Measurements from ENCODE around the gene EMC8.

EMC8 gene

DNA sequence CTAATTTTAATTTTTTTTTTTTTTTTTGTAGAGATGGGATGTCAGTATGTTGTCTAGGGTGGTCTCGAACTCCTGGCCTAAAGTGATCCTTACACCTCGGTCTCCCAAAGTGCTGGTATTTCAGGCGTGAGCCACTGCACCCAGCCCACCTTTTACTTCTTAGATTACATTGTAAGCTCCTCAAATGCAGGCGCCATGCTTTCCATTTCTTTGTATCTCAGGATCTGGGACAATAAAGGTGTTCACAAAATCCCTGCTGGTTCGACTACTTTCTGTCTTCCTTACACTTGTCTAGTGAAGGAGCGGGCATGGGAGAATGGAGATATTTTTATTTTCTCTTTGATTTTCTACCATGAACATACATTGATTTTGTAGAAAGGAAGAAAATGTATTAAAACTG is 25.2 kb downstream of the EMC8 start:
- Histone ChIP-seq H3K9me3 (ENCODE audit: insufficient read depth, low read depth, low read length) (peaks cover 2% of the 10 kb centered on the region), H3K23ac (ENCODE audit: low read length) (no peak overlapping the region), H3K4me3 (ENCODE audit: low read depth, low read length) (no peak overlapping the region), H3K27ac (ENCODE audit: low read depth, low read length) (no peak overlapping the region), H3K27me3 (ENCODE audit: insufficient read depth, low read length) (no peaks in the 10 kb centered on the region), H2BK5ac (ENCODE audit: low read depth, low read length, poor library complexity) (no peak overlapping the region), H3K9ac (ENCODE audit: low read length) (no peak overlapping the region), H2AK5ac (ENCODE audit: low read length) (no peak overlapping the region), H3K14ac (ENCODE audit: low read length) (no peak overlapping the region), H3K18ac (ENCODE audit: low read length) (no peak overlapping the region), H3K4ac (ENCODE audit: low read depth, low read length) (no peak overlapping the region), H4K12ac (ENCODE audit: low read depth, low read length) (no peak overlapping the region), H2BK120ac (ENCODE audit: insufficient read depth, low read length, poor library complexity) (no peak overlapping the region), H2BK12ac (ENCODE audit: low read length) (no peak overlapping the region), H3K79me1 (ENCODE audit: low read length) (no peaks in the 10 kb centered on the region), H3K79me2 (ENCODE audit: control insufficient read depth, insufficient read depth, low read length, poor library complexity) (no peaks in the 10 kb centered on the region), H3K4me2 (ENCODE audit: low read length) (no peak overlapping the region), H3K36me3 (ENCODE audit: control insufficient read depth in 1 of 2, insufficient read depth in 2 of 2, low read length in 2 of 2) (peaks cover 13 to 18% of the 10 kb centered on the region in 2 experiments), H3K4me1 (ENCODE audit: control insufficient read depth in 1 of 2, insufficient read depth in 2 of 2, low read length in 2 of 2) (no peaks in the 10 kb centered on the region), H4K8ac (ENCODE audit: low read depth, low read length) (no peak overlapping the region), H2AFZ (ENCODE audit: insufficient read depth, low read length, poor library complexity) (no peak overlapping the region), H4K91ac (ENCODE audit: low read depth, low read length) (no peak overlapping the region)
- DNase-seq, result peak; percentile 55 to 77
- no CpG with 5 or more reads among the region's 6 CpGs for WGBS (ENCODE audit: extremely low coverage, insufficient coverage, insufficient read length)

DNA sequence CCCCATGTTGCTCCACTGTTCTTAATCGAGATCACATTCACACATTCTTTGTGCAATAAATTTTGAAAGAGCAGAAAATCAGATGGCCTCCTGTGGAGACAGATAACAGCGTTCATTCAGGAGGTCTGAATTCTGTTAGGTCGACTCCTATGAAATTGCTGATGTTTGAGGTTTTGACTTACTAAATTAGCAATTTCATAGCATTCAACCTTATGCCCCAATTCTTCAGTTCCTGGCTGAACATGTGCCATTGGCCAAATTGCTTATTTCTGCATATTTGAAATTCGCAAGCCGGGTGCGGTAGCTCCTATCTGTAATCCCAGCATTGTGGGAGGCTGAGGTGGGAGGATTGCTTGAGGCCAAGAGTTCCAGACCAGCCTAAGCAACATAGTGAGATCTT is 26.3 kb downstream of the EMC8 start:
- Histone ChIP-seq H2AFZ (ENCODE audit: insufficient read depth, low read length, poor library complexity) (no peak overlapping the region), H3K79me1 (ENCODE audit: low read length) (no peaks in the 10 kb centered on the region), H3K4me3 (ENCODE audit: low read depth, low read length) (no peak overlapping the region), H3K27me3 (ENCODE audit: insufficient read depth, low read length) (no peaks in the 10 kb centered on the region), H3K4me2 (ENCODE audit: low read length) (no peak overlapping the region), H2BK12ac (ENCODE audit: low read length) (no peak overlapping the region), H2BK120ac (ENCODE audit: insufficient read depth, low read length, poor library complexity) (no peak overlapping the region), H3K14ac (ENCODE audit: low read length) (no peak overlapping the region), H2AK5ac (ENCODE audit: low read length) (no peak overlapping the region), H3K9ac (ENCODE audit: low read length) (no peak overlapping the region), H3K18ac (ENCODE audit: low read length) (no peak overlapping the region), H3K27ac (ENCODE audit: low read depth, low read length) (no peak overlapping the region), H4K12ac (ENCODE audit: low read depth, low read length) (no peak overlapping the region), H3K4ac (ENCODE audit: low read depth, low read length) (no peak overlapping the region), H3K79me2 (ENCODE audit: control insufficient read depth, insufficient read depth, low read length, poor library complexity) (no peaks in the 10 kb centered on the region), H4K8ac (ENCODE audit: low read depth, low read length) (no peak overlapping the region), H3K36me3 (ENCODE audit: control insufficient read depth in 1 of 2, insufficient read depth in 2 of 2, low read length in 2 of 2) (peaks cover 6 to 9% of the 10 kb centered on the region in 2 experiments), H3K9me3 (ENCODE audit: insufficient read depth, low read depth, low read length) (peaks cover 2% of the 10 kb centered on the region), H4K91ac (ENCODE audit: low read depth, low read length) (no peak overlapping the region), H2BK5ac (ENCODE audit: low read depth, low read length, poor library complexity) (no peak overlapping the region), H3K23ac (ENCODE audit: low read length) (no peak overlapping the region), H3K4me1 (ENCODE audit: control insufficient read depth in 1 of 2, insufficient read depth in 2 of 2, low read length in 2 of 2) (no peaks in the 10 kb centered on the region)
- WGBS (ENCODE audit: extremely low coverage, insufficient coverage, insufficient read length), result no CpG with 5 or more reads among the region's 6 CpGs
- peak; percentile 87 to 96 for DNase-seq

DNA sequence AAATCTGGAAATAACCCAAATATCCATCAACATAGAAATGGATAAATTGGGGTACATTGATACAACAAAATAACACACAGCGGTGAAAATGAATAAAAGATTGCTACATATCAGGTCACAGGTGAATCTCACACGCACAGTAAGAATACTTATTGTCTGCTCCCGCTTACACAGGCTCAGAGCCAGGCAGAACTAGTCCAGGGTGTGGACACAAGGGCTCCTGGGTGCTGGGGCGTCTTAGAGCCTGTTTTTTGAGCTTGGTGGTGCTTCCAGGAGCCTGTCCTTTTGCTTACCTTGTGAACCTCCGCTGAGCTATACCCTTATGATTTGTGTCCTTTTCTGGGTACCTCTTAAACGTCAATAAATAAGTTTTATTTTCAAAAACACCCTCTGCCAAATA is 28.6 kb downstream of the EMC8 start:
- Histone ChIP-seq H3K4ac (ENCODE audit: low read depth, low read length) (no peak overlapping the region), H4K8ac (ENCODE audit: low read depth, low read length) (no peak overlapping the region), H3K18ac (ENCODE audit: low read length) (no peak overlapping the region), H3K79me2 (ENCODE audit: control insufficient read depth, insufficient read depth, low read length, poor library complexity) (no peaks in the 10 kb centered on the region), H2AK5ac (ENCODE audit: low read length) (no peak overlapping the region), H2BK5ac (ENCODE audit: low read depth, low read length, poor library complexity) (no peak overlapping the region), H3K27ac (ENCODE audit: low read depth, low read length) (no peak overlapping the region), H3K4me1 (ENCODE audit: control insufficient read depth in 1 of 2, insufficient read depth in 2 of 2, low read length in 2 of 2) (no peaks in the 10 kb centered on the region), H3K79me1 (ENCODE audit: low read length) (no peaks in the 10 kb centered on the region), H2AFZ (ENCODE audit: insufficient read depth, low read length, poor library complexity) (no peak overlapping the region), H3K9me3 (ENCODE audit: insufficient read depth, low read depth, low read length) (peaks cover 2% of the 10 kb centered on the region), H4K91ac (ENCODE audit: low read depth, low read length) (no peak overlapping the region), H3K4me2 (ENCODE audit: low read length) (no peak overlapping the region), H3K9ac (ENCODE audit: low read length) (no peak overlapping the region), H3K4me3 (ENCODE audit: low read depth, low read length) (no peak overlapping the region), H3K23ac (ENCODE audit: low read length) (no peak overlapping the region), H2BK12ac (ENCODE audit: low read length) (no peak overlapping the region), H2BK120ac (ENCODE audit: insufficient read depth, low read length, poor library complexity) (no peak overlapping the region), H3K14ac (ENCODE audit: low read length) (no peak overlapping the region), H4K12ac (ENCODE audit: low read depth, low read length) (no peak overlapping the region), H3K36me3 (ENCODE audit: control insufficient read depth in 1 of 2, insufficient read depth in 2 of 2, low read length in 2 of 2) (peaks cover 0 to 2% of the 10 kb centered on the region in 2 experiments), H3K27me3 (ENCODE audit: insufficient read depth, low read length) (no peaks in the 10 kb centered on the region)
- WGBS (ENCODE audit: extremely low coverage, insufficient coverage, insufficient read length), result no CpG with 5 or more reads among the region's 6 CpGs
- no peak for DNase-seq

DNA sequence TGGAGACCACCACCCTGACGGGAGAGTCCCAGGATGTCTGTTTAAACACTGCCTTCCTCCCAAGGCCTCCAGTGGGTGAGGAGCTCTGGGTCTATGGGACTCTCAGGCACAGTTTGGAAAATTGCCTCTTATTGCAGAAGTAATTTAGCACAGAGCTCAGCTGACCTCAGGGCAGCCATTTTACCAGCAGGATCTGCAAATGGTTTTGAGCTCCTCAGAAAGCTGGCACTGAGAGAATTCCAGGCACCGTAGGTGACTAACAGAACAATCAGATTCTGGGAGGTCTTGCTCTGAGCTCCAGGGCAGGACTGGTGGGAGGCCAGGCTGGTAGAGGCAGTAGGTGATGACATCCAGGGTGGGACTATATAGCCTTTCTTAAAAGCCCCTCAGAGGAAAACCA is 31.1 kb downstream of the EMC8 start:
- H3K9ac ChIP-seq (ENCODE audit: low read length), result no peak overlapping the region
- no peaks in the 10 kb centered on the region for H3K9me3 ChIP-seq (ENCODE audit: insufficient read depth, low read depth, low read length)
- no peak for DNase-seq
- H2BK12ac ChIP-seq (ENCODE audit: low read length), result no peak overlapping the region
- no peak overlapping the region for H3K4me2 ChIP-seq (ENCODE audit: low read length)
- WGBS (ENCODE audit: extremely low coverage, insufficient coverage, insufficient read length), result no CpG with 5 or more reads among the region's 2 CpGs
- H3K23ac ChIP-seq (ENCODE audit: low read length), result no peak overlapping the region
- H3K4me1 ChIP-seq (ENCODE audit: control insufficient read depth in 1 of 2, insufficient read depth in 2 of 2, low read length in 2 of 2), result no peaks in the 10 kb centered on the region
- no peak overlapping the region for H3K27ac ChIP-seq (ENCODE audit: low read depth, low read length)
- no peak overlapping the region for H2AFZ ChIP-seq (ENCODE audit: insufficient read depth, low read length, poor library complexity)
- H4K91ac ChIP-seq (ENCODE audit: low read depth, low read length), result no peak overlapping the region
- no peaks in the 10 kb centered on the region for H3K79me1 ChIP-seq (ENCODE audit: low read length)
- no peak overlapping the region for H4K12ac ChIP-seq (ENCODE audit: low read depth, low read length)
- H3K18ac ChIP-seq (ENCODE audit: low read length), result no peak overlapping the region
- H3K4ac ChIP-seq (ENCODE audit: low read depth, low read length), result no peak overlapping the region
- H3K79me2 ChIP-seq (ENCODE audit: control insufficient read depth, insufficient read depth, low read length, poor library complexity), result no peaks in the 10 kb centered on the region
- no peak overlapping the region for H2BK5ac ChIP-seq (ENCODE audit: low read depth, low read length, poor library complexity)
- H2BK120ac ChIP-seq (ENCODE audit: insufficient read depth, low read length, poor library complexity), result no peak overlapping the region
- H3K14ac ChIP-seq (ENCODE audit: low read length), result no peak overlapping the region
- H3K4me3 ChIP-seq (ENCODE audit: low read depth, low read length), result no peak overlapping the region
- H4K8ac ChIP-seq (ENCODE audit: low read depth, low read length), result no peak overlapping the region
- H2AK5ac ChIP-seq (ENCODE audit: low read length), result no peak overlapping the region
- H3K36me3 ChIP-seq (ENCODE audit: control insufficient read depth in 1 of 2, insufficient read depth in 2 of 2, low read length in 2 of 2), result peaks cover 0 to 2% of the 10 kb centered on the region in 2 experiments
- no peaks in the 10 kb centered on the region for H3K27me3 ChIP-seq (ENCODE audit: insufficient read depth, low read length)

Data from trophoblast cell (in vitro differentiated cells and primary cell).